A172 (cell line): ENCODE data around the gene AP2M1. TPM values are rescaled to one million over a fixed set of nuclear protein-coding genes. Genes with fewer than 3 reads are reported as not detected.

ENCODE experiments used
- DNase-seq: peaks from one replicate; pipeline ENCODE4 v3.0.0-alpha.2; 2015; ENCODE audit warnings: low spot score
- total RNA-seq: library from RNA; depleted of rRNA; stranded (reverse); fragments of >200 nt; shearing (Covaris generic); gene quantifications from 2 replicates; pipeline ENCODE4 v1.2.3, GENCODE V29; 2014

Gene AP2M1
- total RNA-seq, 1 experiment from 2014 or later, result 717 TPM

DNA sequence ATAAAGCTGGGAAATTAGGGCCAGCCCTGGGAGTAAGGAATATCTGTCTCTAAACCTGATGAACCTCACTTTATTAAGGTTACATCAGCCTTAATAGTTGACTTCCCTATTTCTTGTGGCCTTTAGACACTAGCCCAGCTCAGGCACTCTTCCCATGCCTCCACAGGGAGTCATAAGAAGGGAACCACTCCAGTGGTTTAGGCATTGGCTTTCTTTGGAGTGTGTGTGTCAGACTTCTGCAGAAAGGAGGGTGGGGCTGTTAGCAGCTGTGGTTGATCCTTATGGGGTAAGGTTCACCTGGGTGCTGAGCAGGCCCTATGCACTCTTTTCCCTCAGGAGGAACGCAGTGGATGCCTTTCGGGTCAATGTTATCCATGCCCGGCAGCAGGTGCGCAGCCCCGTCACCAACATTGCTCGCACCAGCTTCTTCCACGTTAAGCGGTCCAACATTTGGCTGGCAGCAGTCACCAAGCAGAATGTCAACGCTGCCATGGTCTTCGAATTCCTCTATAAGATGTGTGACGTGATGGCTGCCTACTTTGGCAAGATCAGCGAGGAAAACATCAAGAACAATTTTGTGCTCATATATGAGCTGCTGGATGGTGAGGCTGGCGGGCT is 4.0 kb downstream of the AP2M1 start:
- no peak for DNase-seq

DNA sequence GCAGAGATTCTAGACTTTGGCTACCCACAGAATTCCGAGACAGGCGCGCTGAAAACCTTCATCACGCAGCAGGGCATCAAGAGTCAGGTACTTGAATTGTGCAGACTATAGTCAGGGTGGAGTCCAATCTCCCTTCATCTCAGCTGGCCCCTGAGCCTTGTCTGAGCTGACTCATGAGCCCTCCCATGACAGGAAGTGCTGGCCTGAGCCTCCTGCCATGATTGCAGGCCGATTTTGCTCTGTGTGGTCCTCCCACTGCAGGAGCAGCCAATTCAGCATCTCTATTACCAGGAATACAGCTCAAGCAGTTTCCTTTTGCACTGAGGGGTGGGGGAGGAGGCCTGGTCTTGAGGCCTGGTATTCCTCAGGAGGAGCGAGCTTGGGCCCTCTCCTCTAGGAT is 5.5 kb downstream of the AP2M1 start:
- peak; percentile 87 for DNase-seq

DNA sequence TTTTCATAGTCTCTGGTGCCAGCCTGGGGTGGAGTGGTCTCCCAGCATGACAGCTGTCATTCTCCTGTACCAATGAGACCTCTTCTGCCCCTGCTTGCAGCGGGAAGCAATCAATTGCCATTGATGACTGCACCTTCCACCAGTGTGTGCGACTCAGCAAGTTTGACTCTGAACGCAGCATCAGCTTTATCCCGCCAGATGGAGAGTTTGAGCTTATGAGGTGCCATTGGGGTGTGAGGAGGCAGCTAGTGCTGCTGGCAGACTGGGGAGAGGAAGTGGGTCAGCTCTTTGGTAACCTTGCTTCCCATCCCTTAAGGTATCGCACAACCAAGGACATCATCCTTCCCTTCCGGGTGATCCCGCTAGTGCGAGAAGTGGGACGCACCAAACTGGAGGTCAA is 6.9 kb downstream of the AP2M1 start:
- no peak for DNase-seq

DNA sequence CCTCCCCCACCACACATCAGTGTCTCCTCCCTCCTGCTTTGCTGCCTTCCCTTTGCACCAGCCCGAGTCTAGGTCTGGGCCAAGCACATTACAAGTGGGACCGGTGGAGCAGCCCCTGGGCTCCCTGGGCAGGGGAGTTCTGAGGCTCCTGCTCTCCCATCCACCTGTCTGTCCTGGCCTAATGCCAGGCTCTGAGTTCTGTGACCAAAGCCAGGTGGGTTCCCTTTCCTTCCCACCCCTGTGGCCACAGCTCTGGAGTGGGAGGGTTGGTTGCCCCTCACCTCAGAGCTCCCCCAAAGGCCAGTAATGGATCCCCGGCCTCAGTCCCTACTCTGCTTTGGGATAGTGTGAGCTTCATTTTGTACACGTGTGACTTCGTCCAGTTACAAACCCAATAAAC is 9.0 kb downstream of the AP2M1 start:
- DNase-seq, result no peak

DNA sequence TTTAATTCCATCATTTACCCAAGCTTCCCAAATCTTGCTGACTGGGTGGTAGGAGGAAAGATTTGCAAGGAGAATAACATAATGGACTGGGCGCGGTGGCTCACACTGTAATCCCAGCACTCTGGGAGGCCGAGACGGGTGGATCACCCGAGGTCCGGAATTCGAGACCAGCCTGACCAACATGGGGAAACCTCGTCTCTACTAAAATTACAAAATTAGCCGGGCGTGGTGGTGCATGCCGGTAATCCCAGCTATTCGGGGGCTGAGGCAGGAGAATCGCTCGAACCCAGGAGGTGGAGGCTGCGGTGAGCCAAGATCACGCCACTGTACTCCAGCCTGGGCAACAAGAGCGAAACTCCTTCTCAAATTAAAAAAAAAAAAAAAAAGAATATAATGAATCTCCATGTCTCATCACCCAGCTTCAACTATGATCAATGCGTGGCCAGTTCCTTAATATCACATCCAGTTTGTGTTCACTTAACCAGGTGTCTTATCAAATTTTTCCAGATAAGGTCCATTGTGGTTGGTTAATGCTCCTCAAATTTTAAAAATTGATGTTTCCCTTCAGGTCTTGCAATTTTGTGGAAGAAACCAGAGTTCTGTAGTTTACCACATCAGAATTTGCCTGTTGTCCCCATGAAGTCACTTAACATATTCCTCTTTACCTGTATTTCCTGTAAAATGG is 10.0 kb downstream of the AP2M1 start:
- no peak for DNase-seq

DNA sequence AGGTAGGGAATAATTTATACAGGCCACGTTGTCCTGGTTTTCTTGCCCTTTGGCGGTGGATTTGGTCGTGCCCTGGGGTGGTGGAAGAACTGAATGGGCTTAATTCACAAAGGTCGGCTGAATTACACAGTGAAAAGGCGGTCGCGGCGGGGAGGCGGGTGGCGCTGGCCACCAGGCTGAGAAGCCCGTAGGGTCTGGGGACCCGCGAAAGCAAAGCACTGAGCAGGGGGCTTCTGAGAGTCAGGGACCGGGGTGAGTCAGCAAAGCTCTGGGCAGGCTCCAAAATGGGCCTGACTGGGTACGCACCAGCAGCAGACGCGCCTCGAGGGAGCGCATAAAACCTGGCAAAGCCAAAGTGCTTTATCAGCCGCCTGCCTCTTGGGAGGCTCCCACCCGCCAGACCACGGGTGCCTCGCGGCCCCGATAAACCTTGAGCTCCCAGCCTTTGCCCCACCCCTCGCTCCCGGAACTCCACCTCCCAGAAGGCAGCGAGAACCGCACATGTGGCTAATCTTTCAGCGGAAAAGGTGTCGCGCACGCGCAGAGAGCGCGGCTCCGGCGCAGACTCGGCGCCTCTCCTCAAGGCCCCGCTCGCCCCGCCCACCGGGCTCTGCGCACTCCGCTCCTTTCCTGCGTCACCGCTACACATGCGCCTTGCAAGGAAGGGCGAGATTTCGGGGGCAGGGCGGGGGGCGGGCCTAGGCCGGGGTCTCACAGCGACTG is 11.0 kb downstream of the AP2M1 start:
- DNase-seq, result peak; percentile 97

DNA sequence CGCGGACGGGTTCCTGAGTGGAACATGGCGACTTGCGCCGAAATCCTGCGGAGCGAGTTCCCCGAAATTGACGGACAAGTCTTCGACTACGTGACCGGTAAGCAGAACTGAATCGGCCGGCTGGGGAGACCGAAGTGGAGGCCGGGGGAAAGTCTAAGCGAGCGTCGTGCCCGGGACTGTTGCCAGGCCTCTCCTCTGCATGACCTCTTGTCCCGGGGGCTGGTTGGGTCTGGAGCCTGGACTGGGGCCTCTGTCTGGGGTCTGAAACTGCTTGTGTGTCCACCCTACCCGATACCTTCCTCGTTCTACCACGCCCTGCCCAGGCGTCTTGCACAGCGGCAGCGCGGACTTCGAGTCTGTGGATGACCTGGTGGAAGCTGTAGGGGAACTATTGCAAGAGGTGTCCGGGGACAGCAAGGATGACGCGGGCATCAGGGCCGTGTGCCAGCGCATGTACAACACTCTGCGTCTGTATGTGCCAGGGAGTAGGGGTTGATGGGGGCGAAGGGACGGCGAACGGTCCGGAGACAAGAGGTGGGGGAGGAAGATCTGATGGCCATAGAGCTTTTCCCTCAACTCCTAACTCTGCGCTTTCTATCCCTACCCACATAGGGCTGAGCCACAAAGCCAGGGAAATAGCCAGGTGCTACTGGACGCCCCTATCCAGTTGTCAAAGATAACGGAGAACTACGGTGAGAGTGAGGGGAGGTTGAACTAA is 11.7 kb downstream of the AP2M1 start, which contains the start of gene ABCF3:
ABCF3 (plus strand) TSS at position 16 of the 718 bp plus-strand sequence; CDS start at position 25, 9 bp downstream.
- DNase-seq, result peak; percentile 38

DNA sequence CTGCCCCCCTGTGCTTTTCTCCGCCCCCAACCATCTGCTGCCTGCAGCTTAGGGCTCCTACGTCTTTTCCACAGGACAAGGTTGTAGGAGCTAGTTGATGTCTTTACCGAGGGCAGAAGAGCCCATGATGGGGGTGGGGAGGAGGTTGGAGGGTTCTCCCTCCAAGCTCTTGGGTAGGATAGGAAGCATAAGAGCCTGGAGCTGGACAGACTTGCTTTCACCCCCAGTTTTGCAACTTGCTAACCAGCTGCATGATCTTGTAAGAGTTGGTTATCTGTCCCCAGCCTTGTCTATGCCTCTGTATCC is 12.2 kb downstream of the AP2M1 start:
- no peak for DNase-seq

DNA sequence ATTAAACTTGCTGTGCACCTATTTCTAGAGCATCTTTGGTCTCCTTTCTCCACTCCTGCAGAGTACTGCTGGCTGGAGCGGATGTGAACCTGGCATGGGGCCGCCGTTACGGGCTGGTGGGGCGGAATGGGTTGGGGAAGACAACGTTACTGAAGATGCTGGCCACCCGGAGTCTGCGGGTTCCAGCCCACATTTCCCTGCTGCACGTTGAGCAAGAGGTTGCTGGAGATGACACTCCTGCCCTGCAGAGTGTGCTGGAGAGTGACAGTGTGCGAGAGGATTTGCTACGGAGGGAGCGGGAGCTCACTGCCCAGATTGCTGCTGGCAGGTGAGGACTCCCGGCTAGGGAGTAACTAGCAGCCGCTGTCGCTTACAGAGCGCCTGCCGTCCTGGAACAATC is 13.4 kb downstream of the AP2M1 start:
- DNase-seq, result no peak

DNA sequence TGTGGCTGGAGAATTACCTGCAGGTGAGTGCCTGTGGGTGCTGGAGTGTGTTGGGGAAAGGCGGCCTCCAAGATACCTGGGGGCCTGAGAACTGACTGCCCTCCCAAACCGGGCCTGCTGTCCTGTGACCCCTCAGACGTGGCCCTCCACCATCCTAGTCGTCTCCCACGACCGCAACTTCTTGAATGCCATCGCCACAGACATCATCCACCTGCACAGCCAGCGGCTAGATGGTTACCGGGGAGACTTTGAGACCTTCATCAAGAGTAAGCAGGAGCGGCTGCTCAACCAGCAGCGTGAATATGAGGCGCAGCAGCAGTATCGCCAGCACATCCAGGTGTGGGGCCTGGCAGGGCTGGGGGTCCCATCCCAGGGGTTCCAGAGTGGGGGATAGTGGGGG is 14.8 kb downstream of the AP2M1 start:
- no peak for DNase-seq

DNA sequence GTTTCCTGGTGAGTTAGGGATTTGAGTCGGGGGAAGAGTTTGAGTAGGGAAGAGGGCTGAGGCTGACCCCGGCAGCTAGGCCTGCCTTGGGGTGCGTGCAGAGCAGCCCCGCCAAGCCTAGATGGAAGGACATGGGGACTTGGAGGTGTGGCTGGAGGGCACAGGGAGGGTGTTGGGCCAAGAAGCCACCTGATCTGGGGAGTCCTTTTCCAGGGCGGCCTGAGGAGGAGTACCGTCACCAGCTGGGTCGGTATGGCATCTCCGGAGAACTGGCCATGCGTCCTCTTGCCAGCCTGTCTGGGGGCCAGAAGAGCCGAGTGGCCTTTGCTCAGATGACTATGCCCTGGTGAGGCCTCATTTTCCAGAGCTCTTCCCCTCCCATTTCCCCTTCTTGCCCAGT is 18.2 kb downstream of the AP2M1 start:
- DNase-seq, result no peak

DNA sequence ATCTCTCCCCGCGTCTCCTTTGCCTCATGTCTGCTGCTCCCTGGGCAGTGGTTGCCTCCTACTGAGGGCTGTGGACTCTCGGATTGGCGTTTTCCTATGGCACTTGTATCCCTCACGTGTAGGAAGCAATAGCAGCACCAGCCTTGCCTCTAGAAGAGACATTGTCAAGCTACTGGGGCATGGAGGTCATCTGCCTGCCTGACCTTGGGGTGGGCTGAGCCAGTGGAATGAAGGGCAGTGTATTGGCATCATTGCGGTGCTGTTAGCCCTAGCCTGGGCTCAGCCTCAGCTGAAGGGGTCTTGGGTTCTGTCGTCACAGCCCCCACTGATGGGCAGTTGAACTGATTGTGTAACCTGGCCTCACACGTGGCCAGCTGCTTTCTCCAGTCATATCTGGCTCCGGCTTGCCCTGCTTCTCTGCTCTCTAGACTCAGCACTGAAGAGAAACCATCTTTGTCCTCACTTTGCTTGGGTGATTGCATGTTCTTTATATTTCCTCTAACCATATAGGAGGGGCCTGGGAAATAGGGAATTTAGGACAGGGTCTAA is 19.4 kb downstream of the AP2M1 start:
- no peak for DNase-seq

DNA sequence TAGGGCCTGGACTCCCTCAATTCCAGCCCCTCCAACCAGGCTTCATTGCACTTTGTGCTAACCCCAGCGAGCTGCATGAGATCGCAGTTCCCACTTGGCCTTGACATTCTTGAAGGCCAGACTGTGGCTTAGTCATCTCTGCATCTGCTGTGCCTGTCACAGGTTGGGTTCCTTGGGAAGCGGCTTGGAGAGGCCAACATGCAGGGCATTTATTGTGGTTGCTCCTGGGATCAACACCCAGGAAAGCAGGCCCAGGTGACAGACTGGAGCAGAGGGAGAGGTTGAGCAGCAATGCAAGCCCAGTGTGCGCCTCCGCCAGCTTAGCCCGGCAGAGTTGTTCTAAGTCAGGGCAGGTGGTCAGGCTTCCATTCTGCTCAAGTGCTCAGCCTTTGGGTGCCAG is 21.9 kb downstream of the AP2M1 start:
- DNase-seq, result no peak

DNA sequence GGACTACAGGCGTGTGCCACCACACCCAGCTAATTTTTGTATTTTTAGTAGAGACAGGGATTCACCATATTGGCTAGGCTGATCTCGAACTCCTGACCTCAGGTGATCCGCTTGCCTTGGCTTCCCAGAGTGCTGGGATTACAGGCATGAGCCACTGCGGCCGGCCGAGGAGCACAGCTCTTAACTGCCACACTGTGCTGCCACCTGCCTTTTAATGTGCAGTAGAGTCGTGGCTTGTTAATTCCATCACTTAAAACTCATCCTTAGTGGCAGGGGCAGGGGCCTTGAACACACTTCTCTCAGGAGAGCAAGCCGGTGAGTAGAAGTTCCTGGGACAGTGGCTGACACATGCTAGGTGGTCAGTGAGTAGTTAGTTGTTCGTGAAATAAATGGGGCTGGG is 23.9 kb downstream of the AP2M1 start:
- no peak for DNase-seq

DNA sequence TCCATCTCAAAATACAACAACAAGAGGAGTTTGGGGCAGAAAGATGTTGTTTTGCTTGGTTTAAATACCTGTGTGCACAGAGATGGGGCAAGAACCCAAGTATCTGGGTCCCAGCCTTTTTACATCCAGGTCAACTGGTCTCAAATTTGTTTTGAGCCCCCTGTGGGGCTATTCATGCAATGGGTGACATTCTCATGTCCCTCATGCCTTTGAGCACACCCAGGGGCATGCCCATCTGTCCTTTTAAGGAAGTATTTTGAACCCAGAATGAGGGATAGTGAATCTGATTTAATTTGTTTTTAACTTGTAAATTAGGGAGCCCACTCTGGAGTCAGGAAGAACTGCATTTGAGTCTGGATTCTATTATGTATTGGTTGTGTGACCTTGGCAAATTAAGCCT is 26.2 kb downstream of the AP2M1 start:
- no peak for DNase-seq

DNA sequence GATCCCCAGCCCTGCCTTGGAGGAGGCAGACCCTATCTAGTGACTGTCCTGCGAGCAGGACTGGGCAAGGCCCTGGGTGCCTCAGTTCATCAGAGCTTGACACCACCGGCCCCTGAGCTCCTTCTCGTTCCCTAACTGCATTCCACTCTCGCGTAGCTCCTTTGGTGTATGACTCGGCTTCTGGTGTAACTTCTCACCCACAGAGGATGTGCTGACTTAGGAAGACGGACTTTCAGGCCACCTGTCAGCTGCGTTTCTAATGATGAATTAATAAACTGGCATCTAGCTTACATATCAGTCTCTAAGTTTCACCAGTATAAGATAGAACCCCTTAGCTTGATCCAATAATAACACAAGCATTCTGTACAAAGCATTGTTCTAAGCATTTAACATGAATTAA is 28.9 kb downstream of the AP2M1 start:
- no peak for DNase-seq

DNA sequence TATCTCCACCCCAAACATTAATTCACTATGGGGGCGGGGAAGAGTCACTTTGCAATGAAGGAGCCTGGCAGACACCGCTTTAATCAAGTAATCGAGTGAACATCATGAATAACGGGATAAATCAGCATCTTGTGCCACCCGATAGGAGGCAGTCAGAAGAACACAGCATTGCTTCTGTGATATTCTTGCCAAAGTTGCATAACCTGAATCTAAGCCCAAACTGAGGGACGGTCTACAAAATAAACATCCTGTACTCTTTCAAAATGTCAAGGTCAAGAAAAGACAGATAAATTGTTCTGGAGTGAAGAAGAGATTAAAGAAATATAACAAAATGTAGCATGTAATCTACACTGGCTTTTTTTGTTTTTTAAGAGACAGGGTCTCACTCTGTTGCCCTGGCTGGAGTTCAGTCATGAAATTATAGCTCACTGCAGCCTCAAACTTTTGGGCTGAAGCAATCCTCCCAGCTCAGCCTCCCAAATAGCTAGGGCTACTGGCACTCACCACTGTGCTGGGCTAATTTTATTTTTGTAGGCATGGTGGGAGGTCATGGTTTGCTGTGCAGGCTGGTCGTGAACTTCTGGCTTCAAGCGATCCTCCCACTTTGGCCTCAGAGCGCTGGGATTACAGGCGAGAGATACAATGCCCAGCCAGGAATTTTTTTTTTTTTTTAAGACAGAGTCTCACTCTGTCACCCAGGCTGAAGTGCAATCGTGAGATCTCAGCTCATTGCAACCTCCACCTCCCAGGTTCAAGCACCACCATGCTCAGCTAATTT is 34.7 kb downstream of the AP2M1 start:
- no peak for DNase-seq

DNA sequence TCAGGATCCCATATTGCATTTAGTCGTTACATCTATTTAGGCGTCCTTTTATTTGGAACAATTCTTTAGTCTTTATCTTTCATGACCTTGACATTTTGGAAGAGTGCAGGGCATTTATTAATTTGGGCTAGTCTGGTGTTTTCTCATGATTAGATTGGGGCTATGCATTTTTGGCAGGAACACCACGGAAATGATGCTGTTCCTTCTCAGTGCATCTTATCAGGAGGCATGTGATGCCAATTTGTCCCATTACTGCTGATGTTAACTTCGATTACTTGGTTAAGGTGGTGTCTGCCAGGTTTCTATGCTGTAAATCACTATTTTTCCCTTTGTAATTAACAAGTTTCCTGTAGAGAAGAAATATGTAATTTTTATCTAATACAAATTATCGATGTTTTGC is 36.6 kb downstream of the AP2M1 start:
- DNase-seq, result no peak

DNA sequence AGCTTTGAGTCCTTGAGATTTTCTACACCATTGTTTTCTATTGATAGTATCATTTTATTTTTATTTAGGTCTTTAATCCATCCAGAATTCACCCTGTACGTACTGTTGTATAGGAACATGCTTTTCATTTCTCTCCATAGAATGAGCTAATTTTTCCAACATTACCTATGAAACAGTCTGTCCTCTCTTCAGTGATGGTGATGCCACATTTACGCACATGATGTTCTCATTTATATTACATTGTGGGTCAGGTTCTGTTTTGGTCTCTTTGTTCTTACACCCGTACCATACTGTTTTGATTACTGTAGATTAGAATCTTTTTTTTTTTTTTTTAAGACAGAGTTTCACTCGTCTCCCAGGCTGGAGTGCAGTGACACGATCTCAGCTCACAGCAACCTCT is 37.1 kb downstream of the AP2M1 start:
- no peak for DNase-seq

DNA sequence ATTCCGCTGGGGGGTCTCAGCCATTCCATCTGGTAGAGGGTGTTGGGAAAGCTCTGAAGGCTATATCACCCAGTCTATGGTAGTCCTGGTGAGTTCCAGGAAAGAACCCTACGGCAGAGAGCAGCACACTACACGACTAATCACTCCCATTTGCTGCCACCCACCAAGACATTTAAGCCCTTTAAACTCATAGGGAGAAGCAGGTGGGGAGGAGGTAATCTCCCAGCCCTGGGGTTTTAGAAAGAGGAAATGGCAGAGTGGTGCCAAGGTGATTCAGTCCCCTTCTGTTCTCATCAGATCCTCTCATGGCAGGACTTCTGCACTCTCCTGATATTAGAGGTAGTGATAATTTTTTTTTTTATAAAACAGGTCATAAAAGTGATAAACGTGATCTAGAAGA is 44.2 kb downstream of the AP2M1 start:
- DNase-seq, result no peak

DNA sequence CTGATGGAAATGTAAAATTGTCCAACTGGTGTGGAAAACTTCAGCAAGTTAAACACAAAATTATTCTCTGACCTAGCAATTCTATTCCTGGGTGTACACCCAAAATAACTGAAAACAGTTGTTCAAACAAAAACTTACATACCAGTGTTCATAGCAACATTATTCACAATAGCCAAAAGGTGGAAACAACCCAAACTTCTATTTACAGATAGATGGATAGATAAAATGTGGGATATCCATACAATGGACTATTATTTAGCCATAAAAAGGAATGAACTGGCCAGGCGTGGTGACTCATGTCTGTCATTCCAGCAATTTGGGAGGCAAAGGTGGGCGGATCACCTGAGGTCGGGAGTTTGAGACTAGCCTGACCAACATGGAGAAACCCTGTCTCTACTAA is 47.9 kb downstream of the AP2M1 start:
- no peak for DNase-seq

DNA sequence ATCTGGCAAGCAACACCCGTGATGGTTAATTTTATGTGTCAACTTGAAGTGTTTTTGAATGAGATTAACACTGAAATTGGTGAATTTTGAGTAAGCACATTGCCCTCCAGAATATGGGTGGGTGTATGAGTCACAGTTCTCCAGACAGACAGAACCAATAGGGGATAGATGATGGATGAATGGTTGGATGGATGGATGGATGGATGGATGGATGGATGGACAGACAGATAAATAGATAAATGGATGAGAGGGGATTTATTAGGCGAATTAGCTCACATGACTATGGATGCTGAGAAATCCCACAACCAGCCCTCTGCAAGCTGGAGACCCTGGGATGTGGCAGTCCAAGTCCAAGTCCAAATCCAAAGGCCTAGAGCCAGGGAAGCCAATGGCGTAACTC is 49.3 kb downstream of the AP2M1 start:
- no peak for DNase-seq
